DMS79 (cell line): Measurements from ENCODE around the gene RBBP8.

Source experiments
- DNase-seq: peaks from one replicate; lab custom pipeline; 2025; lab: John Stamatoyannopoulos, UW

Gene RBBP8

DNA sequence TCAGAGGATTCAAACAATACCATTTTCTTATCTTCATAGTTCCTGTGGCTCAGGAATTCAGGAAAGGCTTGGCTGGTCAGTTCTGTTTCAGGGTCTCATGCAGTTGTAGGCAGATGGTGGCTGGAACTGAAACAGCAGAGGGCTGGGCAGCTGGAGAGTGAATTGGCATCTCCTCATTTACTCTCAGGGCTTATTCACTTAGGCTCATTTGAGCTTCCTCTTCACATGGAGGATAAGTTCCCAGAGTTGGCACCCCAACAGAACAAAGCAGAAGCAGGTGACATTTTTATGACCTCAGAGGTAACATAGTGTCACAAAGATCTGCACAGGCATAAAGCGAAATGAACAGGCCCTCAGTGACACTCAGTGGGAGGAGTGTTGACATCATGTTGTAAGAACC lies 66.1 kb downstream of the RBBP8 start:
- DNase-seq, result no peak

DNA sequence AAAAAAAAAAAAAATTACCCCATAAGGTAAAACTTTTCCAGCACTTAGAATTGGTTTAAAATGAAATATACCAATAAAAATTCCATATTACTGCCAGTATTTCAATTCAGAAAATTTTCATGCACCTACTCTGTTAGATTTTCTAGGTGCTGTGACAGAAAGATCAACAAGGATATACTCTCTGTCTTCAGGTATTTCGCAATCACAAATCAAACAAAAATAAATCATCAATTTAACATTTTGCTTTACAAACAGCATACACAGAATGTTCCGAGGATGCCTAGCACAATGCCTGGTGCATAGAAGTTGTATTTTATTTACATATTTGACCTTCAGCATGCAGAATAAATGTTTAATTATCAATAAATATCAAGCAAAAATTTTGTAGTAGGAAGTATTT lies 66.5 kb downstream of the RBBP8 start:
- no peak for DNase-seq

DNA sequence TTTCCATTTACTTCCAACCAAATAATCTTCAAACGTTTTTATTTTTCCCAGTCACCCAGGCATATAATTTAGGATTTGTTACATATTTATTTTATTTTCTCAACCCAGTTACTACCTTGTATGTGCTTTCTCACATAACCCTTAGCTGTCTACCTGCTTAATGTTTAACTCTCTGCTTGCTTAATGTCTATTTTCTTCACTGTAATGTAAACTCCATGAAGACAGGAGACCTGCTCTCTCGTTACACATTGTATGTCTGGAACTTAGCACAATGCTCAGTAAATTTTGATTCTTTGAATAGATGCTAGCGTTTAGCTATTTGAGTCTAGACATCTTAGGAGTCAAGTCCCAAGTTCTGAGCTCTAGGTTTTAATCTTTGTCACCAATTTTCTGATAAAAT lies 70.2 kb downstream of the RBBP8 start:
- DNase-seq, result no peak

DNA sequence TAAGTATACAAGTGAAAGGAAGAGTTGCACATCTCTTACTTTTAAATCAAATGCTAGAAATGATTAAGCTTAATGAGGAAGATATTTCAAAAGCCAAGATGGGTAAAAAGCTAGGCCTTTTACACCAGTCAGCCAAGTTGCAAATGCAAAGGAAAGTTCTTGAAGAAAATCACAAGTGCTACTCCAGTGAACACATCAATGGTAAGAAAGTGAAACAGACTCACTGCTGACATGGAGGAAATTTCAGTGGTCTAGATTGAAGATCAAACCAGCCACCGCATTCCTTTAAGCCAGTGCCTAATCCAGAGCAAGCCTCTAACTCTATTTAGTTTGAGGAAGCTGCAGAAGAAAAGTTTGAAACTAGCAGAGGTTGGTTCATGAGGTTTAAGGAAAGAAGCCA lies 79.1 kb downstream of the RBBP8 start:
- no peak for DNase-seq

DNA sequence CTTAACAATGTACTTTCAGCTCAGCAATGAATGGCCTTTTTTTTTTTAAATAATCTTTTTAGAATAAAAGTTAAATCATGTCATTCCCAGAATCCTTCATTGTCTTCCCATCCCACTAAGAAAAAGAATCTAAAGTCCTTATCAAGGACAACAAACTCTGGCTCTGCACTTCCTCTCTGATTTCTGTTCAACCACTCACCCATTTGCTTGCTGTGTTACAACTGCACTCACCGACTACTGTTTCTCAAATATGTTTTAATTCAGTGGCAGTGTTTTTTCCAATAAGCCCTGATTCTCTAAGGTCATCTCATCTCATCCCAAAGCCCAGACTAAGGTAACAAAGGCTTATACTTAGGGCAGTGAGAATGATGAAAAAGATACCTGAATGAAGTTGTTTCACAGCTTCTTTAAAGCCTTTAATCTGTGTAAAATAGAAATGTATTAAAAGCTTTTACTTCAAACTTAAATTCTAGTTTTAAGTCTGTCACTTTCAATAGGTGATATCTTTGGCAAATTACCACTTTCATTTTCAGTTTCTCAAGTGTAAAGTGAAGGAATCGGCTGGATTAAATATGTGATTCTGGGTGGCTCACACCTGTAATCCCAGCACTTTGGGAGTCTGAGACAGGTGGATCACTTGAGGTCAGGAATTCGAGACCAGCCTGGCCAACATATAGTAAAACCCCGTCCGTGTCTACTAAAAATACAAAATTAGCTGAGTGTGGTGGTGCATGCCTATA lies 87.6 kb downstream of the RBBP8 start:
- DNase-seq, result no peak

DNA sequence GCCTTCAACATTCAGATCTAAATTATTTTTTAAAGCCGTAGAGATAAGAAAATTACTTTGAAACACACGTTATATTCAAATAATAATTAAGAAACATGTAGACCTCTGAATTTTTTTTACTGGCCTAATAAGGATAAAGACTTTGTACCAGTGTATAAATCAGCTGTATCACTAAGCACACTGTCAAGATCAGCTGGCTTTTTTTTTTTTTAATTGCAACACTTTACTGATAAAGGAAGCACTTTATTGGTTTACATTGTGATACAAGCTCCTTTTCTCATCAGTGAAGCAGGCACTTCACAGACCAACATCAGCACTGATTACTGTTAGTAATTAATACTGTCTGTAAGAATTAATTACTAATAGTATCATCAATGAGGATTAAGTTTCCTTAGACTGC lies 88.5 kb downstream of the RBBP8 start:
- no peak for DNase-seq

DNA sequence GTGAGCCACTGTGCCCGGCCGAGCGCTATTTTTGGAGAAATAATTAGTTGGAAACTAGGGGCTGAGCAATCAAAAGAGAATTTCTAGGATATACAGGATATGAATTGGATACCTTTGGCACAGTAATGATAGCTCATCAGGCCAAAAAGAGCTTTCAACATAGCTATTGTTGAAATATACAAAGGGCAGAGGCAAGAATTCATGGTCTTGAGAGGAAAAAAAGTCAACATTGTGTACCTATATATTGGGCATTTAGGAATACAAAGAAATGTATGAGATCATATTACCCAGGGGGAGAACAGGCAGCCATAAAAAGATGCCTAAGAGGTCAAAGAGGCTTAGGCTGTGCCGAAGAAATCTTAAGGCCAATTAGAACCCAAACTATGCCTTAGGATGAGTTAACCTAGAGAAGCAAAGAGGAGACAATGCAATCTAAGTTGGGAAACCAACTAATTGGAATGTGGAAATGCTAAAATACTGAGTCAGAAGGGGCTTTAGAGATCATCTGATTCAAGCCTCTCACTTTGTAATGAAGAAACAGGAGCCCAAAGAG lies 99.0 kb downstream of the RBBP8 start:
- no peak for DNase-seq

DNA sequence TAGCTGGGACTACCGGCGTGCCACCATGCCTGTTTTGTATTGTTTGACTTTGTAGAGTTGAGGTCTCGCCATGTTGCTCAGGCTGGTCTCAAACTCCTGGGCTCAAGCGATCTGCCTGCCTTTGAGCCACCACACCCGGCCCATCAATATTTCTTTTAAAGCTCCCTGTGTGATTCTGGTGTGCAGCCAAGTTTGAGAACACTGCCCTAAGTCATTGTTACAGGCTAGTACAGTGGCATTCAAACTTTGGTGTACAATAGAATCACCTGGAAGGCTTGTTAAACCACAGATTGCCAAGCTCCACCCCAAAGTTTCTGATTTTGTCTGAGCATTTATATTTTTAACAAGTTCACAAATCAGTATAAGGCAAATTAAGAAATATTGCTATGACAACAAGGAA lies 99.9 kb downstream of the RBBP8 start:
- no peak for DNase-seq

DNA sequence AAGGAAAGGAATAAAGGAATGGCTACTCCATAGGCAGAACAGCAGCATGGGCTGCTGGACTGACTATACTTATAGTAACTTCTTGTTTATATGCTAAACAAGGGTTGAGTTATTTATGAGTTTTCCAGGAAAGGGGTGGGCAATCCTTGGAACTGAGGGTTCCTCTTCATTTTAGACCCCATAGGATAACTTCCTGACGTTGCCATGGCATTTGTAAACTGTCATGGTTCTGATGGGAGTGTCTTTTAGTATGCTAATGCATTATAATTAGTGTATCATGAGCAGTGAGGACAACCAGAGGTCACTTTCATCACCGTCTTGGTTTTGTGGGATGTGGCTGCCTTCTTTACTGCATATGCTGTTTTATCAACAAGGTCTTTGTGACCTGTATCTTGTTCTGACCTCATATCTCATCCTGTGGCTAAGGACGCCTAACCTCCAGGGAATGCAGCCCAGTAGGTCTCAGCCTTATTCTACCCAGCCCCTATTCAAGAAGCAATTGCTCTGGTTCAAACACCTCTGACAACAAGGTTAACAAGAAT lies 103.6 kb downstream of the RBBP8 start:
- DNase-seq, result no peak

DNA sequence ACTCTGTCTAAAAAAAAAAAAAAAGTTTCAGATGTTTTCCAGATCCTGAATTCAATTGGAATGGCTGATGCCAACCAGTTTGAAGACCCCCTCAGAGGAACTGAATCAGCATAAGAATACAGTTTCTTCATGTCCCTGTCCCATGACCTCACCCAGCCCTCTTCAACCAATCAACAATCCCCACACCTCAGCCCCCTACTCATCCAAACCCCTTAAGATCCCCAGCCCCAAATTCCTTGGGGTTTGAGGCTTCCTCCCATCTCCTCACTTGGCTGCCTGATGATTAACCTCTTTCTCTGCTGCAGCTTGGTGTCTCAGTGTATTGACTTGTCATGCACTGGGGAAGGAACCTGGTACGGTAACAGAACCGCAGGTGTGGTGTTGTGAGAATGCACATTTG lies 104.5 kb downstream of the RBBP8 start:
- no peak for DNase-seq

DNA sequence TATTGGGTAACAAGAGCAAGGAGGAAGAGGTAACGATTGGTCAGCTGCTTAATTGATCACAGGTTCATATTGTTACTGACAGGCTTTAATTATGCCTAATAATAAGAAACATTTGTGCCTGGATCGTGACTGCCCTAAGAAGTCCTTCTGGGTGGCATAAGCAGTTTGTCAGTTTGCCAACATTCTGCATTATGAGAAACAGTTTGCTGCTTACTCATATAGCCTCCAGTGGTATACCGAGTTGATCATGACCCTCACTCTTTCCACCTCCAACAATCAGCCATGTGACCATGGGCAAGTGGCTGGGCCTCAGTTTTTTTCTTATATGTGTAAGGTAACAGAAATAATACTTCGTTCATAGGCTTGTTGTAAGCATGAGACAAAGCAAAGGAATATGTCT lies 105.6 kb downstream of the RBBP8 start:
- DNase-seq, result no peak

DNA sequence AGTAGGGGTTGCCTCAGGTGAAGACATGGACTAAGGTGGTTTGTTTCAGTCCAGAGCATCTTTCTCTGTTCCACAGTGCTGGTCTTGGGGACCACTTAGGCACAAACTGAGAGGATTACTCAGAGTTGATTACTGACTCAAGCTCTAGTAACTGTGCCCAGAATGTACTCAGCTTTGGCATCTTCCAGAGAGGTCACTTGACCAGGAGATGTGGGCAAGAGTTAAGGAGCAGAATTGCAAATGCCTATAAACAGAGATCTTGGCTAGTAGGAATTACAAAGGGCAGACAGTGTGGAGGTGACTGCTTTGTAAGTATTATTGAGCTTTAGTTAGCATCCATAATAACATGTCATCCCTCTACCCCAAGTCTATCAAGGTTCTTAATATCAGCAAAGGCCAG lies 109.0 kb downstream of the RBBP8 start:
- no peak for DNase-seq

DNA sequence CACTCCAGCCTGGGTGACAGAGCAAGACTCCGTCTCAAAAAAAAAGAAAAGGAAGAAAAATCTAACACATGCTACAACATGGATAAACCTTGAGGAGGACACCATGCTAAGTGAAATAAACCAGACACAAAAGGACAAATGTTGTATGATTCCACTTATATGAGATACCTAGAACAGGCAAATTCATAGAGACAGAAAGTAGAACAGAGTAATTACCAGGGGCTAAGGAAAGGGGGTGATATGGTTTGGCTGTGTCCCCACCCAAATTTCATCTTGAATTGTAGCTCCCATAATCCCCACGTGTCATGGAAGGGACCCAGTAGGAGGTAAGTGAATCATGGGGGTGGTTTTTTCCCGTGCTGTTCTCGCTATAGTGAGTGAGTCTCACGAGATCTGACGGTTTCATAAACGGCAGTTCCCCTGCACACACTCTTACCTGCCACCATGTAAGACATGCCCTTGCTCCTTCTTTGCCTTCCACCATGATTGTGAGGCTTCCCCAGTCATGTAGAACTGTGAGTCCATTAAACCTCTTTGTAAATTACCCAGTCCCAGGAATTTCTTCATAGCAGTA lies 110.8 kb downstream of the RBBP8 start:
- no peak for DNase-seq

DNA sequence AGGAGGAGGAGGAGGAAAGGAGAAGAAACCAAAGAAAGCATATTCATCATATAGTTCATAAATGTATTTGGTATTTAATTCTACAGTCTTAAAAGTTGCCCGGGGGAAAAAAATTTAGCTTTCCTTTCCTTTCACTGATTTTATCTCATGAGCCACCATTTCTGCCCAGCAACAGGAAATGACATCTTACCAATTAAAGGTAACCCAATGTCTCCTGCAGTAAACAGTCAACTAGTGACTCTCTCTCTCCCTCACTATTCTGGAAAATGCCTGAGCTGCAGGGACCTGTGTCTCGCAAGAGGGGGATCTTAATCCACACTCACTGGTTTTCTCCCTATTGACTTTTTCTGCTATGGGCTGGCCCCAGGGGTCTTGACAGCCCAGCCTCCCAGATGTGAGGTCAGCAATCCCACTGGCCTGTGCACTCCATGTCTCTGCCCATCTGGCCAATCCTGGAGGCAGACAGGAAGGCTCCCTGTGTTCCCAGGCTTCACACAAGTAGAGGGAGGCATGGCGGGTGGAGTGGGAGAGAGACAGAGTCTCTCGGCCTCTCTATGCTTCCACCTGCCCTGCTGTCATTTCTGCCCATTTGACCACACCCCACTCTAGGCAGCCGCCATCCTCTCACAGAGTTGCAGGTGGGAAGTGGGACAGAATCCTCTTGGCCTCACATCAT lies 116.7 kb downstream of the RBBP8 start:
- no peak for DNase-seq

DNA sequence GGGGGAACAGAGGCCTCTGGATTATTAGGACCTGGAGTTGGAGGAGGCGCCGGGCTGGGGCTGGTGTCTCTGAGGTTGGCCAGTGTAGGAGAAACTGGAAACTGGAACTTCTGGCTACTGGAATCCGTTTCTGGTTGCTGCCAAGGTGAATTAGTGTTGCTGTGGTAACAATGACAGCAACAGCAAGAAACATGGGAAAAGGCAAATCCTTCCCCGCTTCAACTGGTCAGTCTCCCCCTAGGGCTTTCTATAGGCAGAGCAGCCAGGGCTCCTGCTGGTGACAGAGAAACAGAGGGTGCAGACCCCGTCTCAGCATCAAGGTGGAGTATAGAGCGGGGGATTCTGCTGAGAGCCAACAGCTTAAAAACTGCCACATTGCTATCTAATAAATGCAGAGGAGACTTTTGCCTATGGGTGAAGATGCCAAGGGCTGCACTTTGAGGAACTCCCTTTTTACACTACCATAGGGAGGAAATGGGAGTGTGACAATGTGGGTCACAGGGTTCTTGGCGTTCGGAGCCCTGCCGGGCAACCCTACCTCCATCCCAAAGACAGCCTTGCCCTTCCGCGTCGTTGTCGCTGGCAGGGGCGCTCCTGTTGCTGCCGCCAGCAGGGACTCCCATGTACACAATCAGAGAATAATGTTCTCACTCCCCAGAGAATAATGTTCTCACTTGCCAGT lies 120.8 kb downstream of the RBBP8 start:
- DNase-seq, result no peak

DNA sequence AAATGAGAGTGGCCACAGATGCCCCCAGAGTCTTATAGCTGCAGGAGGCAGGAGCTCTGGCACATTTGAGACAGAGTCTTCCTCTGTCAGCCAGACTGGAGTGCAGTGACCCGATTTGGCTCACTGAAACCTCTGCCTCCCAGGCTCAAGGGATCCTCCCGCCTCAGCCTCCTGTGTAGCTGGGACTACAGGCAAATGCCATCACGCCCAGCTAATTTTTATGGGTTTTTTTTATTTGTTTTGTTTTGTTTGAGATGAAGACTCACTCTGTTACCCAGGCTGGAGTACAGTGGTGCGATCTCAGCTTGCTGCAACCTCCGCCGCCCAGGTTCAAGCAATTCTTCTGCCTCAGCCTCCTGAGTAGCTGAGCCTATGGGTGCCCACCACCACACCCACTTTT lies 121.4 kb downstream of the RBBP8 start:
- no peak for DNase-seq

DNA sequence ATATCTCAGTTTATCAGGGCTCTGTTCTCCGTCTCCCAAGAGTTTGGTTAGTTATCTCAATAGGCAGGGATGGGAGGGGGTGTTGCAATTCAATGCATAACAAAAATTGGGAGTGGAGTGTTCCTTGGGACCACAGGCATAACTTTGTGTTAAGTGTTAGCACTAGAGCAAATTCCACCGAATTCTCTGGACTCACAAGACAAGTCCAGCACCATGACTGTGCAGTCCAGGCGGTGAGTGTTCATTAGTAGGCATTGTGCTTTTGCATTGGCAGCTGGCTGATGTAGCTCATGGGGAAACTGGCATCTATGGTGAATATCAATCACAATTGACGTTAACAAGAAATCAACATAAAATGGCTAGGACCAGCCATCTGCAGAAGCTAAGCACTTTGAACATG lies 123.2 kb downstream of the RBBP8 start:
- no peak for DNase-seq

DNA sequence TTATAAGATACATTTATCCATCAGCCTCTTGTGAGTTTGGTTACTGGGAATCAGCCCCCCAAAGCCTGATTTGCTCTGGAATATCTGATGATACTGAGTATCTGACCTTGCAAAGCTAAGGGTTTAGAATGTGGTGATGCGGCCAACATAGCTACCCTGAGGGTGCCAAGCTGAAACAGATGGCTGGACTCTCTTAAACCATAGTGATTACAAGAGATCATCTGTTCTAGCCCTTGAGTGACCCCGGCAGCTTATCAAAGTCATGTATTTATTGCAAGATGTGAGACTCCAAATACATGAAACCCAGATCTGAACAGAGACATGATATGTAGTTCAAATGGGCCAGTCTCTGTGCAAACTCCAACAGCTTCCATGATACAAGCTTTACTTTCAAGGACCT lies 124.0 kb downstream of the RBBP8 start:
- DNase-seq, result no peak

DNA sequence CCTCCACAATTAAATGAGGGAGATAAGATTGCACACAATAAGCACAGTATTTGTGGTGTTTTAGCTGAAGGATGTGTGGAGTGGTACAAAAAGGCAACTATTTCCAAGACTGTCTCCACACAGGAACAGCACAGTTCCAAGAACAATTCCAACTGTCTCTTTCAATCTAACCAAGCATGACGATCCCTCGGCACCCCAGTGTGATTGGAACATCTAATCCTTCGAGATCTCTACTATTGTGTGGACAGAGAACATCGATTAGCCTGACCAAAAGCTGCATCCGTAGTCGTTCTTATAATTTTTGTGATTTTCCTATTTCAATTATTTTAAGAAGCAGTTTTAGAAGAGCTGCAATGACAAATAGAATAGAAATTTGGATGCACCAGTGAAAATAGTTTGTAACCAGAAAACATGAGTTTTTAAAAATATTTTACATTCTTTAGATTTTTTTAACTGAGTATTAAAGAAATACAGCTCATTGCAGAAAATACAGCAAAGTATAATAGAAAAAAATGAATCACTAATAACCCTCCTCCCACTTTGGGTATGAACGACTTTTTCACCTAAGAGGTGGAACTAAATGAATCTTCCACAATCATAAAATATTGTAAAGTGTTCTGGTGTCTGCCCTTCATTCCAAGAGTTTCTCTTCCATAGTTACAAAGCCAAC lies 125.8 kb downstream of the RBBP8 start:
- no peak for DNase-seq

DNA sequence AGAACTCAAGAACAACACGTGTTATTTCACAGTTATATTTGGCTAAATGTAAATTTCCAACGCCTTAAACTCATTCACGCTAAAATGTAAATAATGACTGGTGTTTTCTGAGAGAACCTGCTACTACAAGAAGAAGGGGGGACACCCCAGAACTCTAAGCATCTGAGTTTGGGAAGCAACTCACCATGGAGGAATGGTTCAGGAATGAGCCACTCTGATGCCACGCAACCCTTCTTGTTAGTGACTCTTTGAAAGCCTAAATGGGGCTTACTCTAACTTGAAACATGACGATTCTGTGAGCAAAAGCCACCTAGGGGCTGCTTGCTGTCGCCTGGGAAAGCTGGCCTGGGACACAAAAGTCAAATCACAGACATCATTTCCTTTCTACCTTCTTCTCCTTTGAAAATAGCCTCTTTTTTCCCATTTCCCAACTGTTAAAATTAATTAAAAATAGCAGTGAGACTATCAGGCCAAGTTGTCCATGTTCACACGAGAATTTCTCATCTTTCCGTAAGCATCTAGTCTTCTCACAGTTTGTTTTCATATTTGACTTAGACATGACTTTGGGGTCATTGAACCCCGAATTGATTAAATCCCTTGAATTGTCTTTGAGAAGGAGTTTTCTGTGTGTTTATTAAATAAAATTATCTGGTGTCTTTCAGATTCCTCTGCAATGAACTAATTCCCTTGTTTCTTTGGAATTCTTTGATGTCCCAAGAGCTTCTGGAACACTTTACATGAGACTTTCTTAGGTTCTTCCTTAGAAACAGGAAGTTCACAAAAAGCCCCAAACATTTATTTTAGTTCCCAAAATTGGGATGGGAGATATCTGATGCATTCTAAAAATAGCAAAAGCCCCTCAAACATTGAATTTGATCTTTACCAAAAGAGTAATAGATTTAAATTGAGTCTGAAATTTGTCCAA lies 126.7 kb downstream of the RBBP8 start:
- DNase-seq, result no peak

DNA sequence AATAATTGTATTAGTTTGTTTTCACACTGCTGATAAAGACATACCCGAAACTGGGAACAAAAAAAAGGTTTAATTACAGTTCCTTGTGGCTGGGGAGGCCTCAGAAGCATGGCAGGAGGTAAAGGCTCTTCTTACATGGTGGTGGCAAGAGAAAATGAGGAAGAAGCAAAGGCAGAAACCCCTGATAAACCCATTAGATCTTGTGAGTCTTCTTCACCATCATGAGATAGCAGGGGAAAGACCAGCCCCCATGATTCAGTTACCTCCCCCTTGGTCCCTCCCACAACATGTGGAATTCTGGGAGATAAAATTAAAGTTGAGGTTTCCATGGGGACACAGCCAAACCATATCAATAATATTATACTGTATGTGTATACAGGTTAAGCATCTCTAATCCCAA lies 128.9 kb downstream of the RBBP8 start:
- DNase-seq, result no peak
